ENCODE data around the gene MARK2.
A peak's percentile ranks its signal among the peaks of the same experiment; 100 is the strongest.

The MARK2 gene

GRCh38 chr11:63929616-63930015, 90.7 kb downstream of the MARK2 start:
- DNase-seq (ENCODE audit: low read depth), result no peak

DNA sequence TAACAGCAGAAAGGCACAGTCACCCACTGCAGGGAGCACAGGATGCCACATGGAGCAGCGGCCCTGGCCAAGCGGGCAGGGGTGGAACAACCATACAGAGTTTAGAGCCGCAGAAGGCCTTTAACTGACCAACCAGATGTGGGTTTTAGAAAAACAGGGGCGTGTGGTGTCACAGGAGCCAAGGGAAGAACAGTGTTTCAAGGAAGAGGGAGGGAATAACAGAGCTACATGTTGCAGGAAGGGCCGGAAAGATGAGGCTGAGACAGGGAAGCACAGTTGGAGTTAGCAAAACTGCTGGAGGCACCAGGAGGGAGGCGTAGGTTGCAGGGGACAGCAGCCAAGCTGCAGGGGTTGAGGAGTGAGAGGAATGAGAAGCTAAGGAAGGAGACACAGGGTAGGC, 92.1 kb downstream of the MARK2 start:
- no peak for DNase-seq (ENCODE audit: low read depth)

- DNase-seq (ENCODE audit: low read depth), result no peak
Measured at GRCh38 chr11:63931876-63932275, 93.0 kb downstream of the MARK2 start.

DNA sequence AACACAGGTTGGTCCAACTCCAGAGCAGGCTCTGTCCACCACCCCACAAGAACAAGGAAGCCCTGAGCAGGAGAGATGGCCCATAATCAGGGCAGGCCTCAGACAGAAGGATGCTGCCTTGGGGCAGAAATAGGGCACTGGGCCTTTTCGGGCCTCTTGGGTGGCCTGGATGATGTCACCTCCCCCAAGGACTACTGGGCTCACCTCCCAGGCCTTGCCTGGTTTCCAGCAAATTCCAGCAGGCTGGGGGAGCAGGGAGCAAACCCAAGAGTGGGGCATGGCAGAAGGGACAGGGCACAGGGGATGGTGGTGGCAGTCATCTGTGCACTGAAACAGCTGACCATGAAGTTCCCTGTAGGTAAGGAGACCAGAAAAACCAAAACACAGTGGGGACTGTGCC, 94.5 kb downstream of the MARK2 start:
- DNase-seq (ENCODE audit: low read depth), result no peak

DNA sequence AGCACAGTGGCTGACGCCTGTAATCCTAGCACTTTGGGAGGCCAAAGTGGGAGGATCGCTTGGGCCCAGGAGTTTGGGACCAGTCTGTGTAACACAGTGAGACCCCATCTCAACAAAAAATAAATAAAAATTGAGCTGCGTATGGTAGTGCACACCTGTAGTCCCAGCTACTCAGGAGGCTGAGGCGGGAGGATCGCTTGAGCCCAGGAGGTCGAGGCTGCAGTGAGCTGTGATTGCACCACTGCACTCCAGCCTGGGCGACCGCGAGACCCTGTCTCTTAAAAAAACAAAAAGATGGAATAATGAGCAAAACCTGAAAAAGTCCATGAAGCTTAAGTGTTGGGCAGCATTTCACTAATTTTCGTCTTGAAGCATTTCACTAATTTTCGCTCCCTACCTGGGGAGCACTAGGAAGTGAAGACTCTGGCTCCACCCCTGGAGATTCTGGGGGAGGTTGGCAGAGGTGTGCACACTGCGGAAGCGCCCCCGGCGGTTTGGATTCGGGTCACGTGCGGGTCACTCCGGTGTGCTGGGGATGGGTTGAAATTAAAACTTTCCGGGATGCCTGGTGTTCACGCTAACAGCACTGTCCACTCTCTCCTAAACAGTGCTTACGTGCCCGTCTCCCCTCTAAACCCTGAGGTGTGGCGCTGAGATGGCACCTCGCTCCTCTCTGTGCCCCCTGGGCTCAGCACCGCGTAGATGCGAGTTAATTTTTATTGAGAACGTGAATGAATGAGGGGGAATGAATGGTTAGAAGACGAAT, 99.0 kb downstream of the MARK2 start:
- DNase-seq (ENCODE audit: low read depth), result no peak

DNA sequence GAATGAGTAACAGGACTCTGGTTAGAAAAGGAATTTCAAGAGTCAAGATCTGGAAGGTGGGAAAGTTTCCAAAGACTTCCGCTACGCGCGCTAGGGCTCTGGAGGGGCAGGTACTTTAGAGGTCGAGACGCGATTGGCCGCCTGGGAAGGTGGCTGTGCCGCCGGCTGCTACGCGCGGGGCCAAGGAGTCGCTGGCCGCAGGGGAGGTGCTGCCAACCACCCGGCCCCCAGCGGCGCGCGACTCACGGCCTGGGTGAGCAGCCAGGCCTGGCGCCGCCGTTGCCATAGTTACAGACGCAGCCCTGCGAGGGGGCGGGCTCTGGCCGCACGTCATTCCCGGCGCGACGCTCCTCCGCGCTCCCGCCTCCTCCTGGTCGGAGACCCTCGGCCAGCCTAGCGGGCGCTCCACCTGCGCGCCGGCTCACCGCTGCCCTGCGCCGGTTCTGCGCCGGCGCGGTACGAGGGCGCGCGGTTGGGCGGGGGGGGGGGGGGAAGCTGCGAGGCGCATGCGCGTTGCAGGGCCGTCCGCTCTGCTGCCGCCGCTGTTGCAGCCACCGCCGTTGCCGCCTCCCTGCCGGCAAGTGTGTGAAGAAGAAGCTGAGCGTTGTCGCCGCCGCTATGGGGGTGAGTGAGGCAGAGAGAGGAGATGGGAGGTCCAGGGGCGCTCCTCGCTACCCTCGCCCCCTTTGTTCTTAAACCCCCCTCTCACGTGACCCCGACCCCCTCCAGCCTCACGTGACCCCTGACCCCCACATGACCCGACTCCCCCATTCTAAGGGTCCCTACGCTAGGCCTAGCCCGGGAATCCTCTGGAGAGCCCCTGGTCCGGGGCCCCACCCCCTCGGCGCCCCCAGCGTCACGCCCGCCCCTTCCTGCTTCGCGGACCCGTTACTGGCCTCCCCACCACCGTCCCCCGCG, 99.8 kb downstream of the MARK2 start, which contains the start of gene NAA40:
Gene NAA40 (plus strand): TSS at position 524 of the 918 bp plus-strand sequence. CDS start 95 bp downstream, at position 619.
- DNase-seq (ENCODE audit: low read depth), result peak; percentile 91

GRCh38 chr11:63939397-63939891, 100.5 kb downstream of the MARK2 start:
- no peak for DNase-seq (ENCODE audit: low read depth)

DNA sequence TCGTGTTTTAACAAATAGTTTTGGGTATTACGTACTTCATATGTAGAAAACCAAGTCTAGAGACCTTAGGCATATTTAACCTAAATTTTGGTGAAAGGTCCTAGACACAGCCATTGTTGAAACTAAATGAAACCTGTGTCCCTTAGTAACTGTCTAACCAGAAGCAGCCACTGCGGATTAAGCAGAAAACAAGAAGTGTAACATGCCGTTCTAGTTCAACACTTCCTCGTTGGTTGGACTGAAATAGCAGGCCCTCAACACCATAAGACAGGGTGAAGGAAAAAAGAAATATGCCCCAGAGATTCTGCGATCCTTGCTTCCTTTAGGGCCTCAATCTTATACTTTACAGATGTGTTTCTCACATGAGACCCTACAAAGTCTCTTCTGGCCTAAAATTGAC, 101.9 kb downstream of the MARK2 start:
- no peak for DNase-seq (ENCODE audit: low read depth)

- no peak for DNase-seq (ENCODE audit: low read depth)
Measured at GRCh38 chr11:63941901-63942300, 103.0 kb downstream of the MARK2 start.

DNA sequence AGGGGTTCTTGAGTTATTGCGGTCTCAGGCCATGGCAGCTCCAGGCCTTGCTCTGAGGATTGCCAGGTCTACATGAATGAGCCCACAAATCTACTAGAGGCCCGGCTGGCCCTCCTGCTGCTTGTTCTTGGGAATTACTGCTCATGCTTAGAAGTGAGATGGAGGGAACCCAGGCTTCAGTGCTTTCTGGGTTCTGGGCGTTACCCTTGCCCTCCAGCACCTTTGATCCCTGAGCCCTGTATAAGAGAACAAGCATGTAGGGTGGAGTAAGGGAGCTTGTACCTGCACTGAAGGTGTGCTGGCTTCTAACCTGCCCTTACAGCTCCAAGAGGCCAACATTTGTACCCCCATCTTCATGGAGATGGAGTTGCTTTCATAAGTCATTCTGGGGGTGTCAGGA, 103.9 kb downstream of the MARK2 start:
- no peak for DNase-seq (ENCODE audit: low read depth)

DNA sequence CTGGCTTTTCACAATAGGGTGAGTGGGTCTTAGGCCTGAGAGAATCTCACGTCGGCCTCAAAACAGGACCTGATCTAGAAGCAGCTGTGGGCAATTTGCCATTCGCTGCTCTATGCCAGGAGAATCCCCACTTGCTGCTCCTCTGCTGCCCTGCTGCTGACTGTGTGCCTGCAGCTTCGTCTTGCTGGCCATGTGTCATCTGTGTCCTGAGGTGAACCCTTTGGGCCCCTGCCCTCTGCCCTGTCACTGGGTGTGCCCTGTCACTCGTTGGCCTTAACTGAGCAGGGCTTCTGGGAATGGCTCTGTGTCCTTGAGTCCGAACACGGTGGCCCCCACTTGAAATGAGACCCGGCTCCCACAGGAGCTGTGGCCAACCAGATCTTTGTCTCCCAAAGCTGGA, 106.1 kb downstream of the MARK2 start:
- DNase-seq (ENCODE audit: low read depth), result no peak

DNA sequence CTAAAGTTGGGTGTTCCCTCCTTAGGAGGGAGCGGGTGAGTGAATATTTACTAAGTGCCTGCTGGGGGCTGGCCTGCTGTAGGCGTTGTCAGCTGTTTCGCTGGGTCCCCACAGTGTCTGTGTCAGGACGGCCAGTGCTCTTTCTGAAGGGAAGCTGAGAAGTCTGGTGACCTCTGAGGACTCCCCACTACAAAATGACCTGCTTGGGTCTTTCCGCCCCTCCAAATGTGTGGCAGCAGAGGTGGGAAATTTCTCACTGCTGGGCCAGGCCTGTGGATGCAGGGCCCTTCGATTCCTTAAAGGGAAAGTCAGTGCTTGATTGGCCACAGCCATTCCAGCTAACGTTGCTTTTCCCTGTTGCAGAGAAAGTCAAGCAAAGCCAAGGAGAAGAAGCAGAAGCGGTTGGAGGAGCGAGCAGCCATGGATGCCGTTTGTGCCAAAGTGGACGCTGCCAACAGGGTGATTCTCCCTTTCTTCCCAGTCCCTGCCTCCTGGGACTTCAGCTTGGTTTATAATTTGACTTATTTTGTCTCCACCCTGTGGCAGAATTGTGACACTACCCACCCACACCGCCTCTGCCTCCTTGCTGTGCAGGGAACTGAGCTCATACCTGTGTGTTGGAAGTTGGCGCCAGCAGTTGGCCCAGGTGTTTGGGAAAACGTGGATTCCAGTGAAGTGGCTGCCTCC, 106.7 kb downstream of the MARK2 start:
- no peak for DNase-seq (ENCODE audit: low read depth)

DNA sequence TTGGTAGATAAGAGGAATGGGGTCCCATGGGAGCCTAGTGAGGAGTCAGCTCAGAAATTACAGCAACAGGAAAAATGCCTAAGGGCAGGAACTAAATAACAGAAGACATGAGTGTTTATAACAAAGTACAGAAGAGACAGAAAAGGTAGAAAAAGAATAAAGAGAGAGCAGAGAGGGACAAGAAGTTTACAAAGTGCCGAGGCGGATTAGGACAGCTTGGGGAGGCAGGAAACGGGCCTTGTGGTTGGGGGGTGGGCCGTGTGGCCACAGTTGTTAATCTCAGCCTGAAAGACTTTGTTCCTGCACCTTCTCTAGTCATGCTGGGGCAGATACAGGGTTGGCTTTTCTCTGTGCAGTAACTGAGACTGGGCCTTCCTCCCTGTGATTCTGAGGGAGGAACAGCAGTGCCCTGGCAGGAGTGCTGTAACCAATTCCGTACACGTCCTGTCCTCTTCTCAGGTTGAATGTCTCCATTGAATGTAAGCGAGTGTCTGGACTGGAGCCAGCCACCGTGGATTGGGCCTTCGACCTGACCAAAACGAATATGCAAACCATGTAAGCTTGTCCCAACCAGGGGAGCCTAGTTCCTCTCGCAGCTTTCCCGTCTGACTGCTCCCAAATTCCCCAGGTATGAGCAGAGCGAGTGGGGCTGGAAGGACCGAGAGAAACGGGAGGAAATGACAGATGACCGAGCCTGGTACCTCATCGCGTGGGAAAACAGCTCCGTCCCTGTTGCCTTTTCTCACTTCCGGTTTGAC, 113.0 kb downstream of the MARK2 start:
- no peak for DNase-seq (ENCODE audit: low read depth)

DNA sequence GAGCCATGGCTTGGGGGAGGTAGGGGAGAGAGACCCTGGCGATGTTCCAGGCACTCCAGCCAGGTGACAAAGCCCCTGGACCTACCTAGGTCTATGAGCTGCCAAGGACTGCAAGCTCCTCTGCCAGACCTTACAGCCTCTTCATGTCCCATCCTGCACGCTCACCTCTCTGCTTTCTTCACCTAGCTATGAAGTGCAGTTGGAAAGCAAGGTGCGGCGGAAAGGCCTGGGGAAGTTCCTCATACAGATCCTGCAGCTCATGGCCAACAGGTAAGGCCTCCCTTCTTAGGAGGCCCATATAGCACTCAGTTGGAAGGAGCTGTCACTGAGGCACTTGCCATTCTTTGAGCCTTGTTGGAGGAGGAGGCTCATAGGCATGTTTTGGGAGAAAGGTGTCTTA, 113.7 kb downstream of the MARK2 start:
- no peak for DNase-seq (ENCODE audit: low read depth)

GRCh38 chr11:63958008-63958407, 119.1 kb downstream of the MARK2 start:
- no peak for DNase-seq (ENCODE audit: low read depth)

Data from T-helper 22 cell (primary cell).